Erythroblast (primary cell): Measurements from ENCODE around the gene ITGA2B.

ENCODE experiments used
- DNase-seq, 2 experiments: peaks; one replicate each; lab custom pipeline; 2025; lab: John Stamatoyannopoulos, UW
- GATA1 ChIP-seq: IDR thresholded peaks from 2 replicates; pipeline ENCODE4 v1.6.1; 2011; ENCODE audit warnings: low read depth, mild to moderate bottlenecking, control low read depth, low read length, moderate library complexity
- POLR2A ChIP-seq: IDR thresholded peaks from 2 replicates; pipeline ENCODE4 v1.6.1; 2011; ENCODE audit warnings: mild to moderate bottlenecking, low read length

Gene ITGA2B

GRCh38 chr17:44389281-44389680 lies at the start of gene ITGA2B:
ITGA2B (minus strand) TSS chr17:44389649; CDS start chr17:44389473, 176 bp downstream.
- TF ChIP-seq GATA1 (no peak), POLR2A (peak; percentile 80)

GRCh38 chr17:44439168-44439567 lies 49.7 kb upstream of the ITGA2B start:
- DNase-seq, result no peak
- no peak for TF ChIP-seq GATA1
- no peak for TF ChIP-seq POLR2A

More at GRCh38 chr17:44389281-44389680, at the start of gene ITGA2B:
- DNase-seq, result no peak

GRCh38 chr17:44438636-44439035 lies 49.2 kb upstream of the ITGA2B start:
- DNase-seq, result no peak
- TF ChIP-seq GATA1, result no peak
- TF ChIP-seq POLR2A, result no peak

GRCh38 chr17:44436336-44436735 lies 46.9 kb upstream of the ITGA2B start:
- TF ChIP-seq GATA1, result no peak
- TF ChIP-seq POLR2A, result no peak
- no peak for DNase-seq

GRCh38 chr17:44432254-44433157 lies 43.1 kb upstream of the ITGA2B start:
- no peak for DNase-seq
- TF ChIP-seq POLR2A (no peak), GATA1 (no peak)

- peak; percentile 11 to 33 for DNase-seq
- no peak for TF ChIP-seq GATA1
- no peak for TF ChIP-seq POLR2A
These were observed 35.5 kb upstream of the ITGA2B start for GRCh38 chr17:44424828-44425461.

GRCh38 chr17:44417553-44417952 lies 28.1 kb upstream of the ITGA2B start:
- no peak for TF ChIP-seq POLR2A
- TF ChIP-seq GATA1, result no peak
- DNase-seq, result no peak

GRCh38 chr17:44416558-44417289 lies 27.3 kb upstream of the ITGA2B start:
- TF ChIP-seq GATA1 (no peak), POLR2A (no peak)
- no peak for DNase-seq

- TF ChIP-seq GATA1 (no peak), POLR2A (no peak)
These were observed 25.1 kb upstream of the ITGA2B start for GRCh38 chr17:44414394-44415155.

GRCh38 chr17:44409309-44410028 lies 20.0 kb upstream of the ITGA2B start:
- no peak for TF ChIP-seq GATA1
- TF ChIP-seq POLR2A, result no peak
- DNase-seq, result no peak

More at GRCh38 chr17:44414394-44415155, 25.1 kb upstream of the ITGA2B start:
- no peak for DNase-seq

GRCh38 chr17:44408786-44409185 lies 19.3 kb upstream of the ITGA2B start:
- no peak for DNase-seq
- no peak for TF ChIP-seq POLR2A
- no peak for TF ChIP-seq GATA1

- DNase-seq, result no peak
- TF ChIP-seq GATA1 (no peak), POLR2A (no peak)
These were observed 13.2 kb upstream of the ITGA2B start for GRCh38 chr17:44402564-44403172.
